Activated T-helper 9 cell treated with anti-CD3 and anti-CD28 coated beads, Interleukin-2, amount 50 U/mL, for 16 hours (primary cell): ENCODE results near the gene OR2B6.

Source experiments
- DNase-seq: peaks from one replicate; pipeline ENCODE4 v3.0.0-alpha.2; 2020; ENCODE audit warnings: low read depth

Gene OR2B6

DNA sequence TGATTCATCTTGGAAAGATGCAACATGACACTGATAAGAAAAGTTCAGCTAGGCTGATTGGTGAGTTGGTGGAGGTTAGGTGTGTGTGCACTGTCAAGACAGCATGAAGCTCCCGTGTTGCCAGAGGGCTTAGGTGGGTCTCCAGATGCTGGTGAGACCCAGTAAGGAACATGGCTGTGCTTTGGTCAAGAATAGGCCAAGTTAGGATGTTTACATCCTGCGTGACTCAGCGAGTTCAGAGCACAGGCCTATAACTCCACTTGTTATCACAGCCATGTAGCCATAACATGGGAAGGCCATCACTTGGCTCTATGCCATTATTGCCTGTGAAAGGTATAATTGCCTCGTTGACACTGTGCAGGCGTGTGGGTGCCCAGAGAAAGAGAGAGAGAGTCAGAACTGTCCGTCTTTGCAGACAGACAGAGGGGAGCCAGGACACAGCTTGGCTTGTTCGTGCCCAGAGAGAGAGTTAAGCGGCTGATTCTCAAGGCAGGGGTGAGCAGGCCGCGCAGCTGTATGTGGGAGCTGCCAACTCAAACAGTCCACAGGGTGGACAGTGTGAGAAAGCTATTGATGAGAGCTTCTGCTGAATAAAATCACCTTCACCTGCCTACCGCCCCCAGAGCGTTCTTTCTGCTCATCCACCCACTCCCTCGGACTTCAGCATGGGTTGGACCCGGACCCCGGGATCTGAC lies 43.5 kb downstream of the OR2B6 start:
- no peak for DNase-seq

DNA sequence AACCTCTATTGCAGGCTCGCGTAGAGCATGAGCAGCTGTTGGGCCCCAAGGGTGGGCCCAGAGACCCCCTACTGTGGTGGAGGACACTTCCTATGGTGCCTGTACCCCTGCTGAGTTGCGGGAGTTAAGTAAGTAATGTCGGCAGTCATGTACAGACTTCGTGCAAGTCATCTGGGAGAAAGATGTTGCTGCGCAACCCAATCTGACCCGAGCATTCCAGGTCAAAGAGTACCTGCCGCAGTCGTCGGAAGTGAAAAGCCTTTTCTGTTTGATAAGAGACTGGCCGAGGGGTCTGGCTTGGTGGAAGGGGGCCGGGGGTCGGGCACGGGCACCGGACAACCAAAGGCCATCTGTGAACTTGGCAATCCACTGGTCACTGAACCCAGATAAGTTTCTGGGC lies 44.3 kb downstream of the OR2B6 start:
- no peak for DNase-seq

DNA sequence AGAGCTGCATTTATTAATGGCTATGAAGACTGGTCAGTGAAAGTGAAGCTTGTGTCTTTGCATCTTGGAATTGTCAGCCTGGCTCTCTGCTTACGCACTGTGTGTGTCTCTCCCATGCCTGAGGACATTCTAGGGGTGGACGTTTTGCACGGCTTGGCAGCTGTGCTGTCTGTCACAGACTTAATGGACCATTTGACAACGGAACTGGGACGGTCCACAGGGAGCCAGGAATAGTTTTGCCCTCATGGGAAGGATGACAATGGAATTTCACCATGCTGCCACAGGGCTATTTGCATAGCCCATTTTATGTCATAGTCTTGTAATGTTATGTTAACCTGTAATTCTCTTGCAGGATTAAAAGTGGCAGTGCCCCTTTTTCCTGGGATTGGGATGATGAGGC lies 44.7 kb downstream of the OR2B6 start:
- no peak for DNase-seq

DNA sequence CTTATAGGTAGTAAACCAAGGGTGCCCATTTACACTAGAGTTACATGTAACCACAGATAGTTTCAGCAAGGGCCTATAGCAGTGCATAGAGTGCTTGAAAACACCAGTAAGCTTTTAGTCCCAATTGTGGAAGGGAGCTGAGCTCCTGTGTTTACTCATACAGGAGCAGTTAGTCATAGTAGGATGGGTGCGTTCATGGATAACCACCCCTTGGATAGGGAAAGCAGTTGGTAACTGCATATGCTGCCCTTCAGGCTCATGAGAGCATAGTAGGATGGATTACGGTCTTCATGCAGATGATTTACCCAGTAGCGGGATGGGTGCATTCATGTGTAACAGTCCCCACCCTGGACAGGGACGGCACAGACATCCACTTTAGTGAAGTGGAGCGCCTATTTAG lies 45.1 kb downstream of the OR2B6 start:
- DNase-seq: no peak

DNA sequence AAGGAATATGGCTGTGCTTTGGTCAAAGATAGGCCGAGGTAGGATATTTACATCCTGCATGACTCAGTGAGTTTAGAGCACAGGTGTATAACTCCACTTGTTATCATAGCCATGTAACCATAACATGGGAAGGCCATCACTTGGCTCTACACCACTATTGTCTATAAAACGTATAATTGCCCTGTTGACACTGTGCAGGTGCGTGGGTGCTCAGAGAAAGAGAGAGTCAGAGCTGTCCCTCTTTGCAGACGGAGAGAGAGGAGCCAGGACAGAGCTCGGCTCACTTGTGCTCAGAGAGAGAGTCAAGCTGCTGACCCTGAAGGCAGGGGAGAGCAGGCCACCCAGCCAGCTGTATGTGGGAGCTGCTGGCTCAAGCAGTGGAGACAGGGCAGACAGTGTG lies 46.0 kb downstream of the OR2B6 start:
- no peak for DNase-seq

DNA sequence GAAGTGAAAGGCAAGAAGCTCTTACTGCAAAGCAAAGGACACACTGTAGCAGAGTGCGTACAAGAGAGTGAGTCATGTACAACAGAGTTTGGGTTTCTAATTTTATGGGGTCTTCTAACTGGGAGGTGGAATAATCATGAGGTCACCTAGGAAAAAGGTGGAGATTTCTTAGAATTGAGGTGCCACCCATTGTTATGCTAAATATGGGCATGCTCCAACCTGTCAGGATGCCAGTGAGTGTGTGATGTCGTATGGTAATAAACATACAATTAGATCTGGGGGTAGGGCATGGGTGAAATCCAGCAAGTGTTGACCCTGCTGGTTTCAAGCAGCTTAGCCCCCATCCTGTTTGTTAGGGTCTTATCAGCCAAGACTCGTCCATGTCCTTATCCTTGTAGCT lies 46.6 kb downstream of the OR2B6 start:
- no peak for DNase-seq

DNA sequence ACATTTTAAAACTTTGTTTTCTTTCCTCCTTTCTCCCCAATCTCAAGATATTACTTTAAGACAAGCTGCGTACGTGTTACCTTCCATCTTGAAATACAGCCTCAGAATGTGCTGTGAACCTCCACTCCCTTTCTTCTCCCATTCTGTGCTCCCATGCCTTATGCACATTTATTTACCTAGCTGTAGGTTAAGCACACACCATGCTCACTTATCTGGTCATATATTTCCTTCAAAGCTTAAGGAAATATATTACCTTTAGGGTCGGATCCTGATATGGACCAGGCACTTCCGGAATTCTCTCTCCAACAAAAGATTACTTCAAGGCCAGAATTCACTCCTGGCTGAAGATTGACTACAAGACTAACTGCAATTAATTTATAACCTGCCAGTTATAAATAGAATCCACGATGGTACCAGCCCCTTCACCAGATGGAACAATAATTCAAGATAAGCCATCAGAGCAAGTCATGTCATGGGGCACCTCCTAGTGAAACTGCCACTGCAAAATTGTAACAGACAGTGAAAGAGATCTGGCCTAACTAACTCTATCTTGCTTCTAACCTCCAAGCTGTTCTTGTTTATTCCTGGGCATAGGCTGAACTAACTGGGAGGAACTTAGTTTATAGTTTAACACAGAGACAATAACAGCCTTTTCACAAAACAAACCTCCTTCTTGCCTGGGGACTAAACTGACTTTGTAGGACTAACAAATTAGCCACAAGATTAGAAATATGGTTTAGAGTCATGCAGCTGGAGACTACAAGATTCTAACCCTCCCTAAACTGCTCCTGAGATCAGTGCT lies 47.5 kb downstream of the OR2B6 start:
- DNase-seq: no peak

DNA sequence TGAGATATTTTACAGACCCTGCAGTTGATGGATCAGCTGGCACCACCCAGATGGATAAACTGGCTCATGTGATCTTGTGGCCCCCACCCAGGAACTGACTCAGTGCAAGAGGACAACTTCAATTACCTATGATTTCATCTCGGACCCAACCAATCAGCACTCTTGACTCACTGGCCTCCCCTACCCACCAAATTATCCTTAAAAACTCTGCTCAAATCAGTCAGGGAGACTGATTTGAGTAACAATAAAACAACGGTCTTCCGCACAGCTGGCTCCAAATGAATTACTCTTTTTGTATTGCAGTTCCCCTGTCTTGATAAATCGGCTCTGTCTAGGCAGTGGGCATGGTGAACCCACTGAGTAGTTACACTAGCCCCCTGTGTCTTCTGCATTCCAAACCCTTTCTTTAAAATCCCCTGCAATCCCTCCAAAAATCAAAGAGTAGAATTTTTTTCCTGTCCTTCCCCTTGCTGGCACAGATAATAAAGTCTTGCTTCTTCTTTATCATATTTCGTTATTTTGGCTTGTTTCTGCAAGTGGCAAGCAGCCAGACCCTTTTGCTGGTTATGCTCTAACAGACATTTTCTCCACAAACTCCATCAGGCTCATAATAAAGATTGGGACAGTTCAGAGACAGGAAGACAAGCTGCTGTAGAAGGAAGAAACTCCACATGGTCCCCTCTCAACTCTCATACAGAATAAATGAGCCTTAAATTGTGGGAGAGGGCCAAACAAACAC lies 48.3 kb downstream of the OR2B6 start:
- DNase-seq: no peak

DNA sequence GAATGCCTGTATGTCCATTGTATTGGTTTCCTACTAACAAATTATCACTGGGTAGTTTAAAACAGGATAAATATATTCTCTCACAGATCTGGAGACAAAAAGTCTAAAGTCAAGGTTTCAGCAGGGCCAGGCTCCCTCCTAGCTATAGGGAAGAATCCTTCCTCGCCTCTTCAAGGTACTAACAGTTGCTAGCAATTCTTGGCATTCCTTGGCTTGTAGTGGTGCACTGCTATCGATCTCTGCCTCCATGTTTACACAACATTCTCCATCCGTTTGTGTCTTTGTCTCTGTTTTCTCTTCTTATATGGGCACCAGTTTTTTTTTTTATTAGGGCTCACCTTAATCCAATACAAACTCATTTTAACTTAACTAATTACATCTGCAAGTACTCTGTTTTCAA lies 48.9 kb downstream of the OR2B6 start:
- DNase-seq: no peak
